Upper lobe of left lung (tissue), 6 donors: ENCODE data around the gene PDZD2. TPM values are rescaled to one million over a fixed set of nuclear protein-coding genes. Genes with fewer than 3 reads are reported as not detected.

ENCODE experiments used
- ATAC-seq, 2 donors: fragments of 200-7000 bp; cut with Tn5 transposase; one replicate each; pipeline ENCODE4 v1.9.1; 2022; ENCODE audit warnings: mild to moderate bottlenecking in 2 of 2, moderate library complexity in 2 of 2; ENCODE audit not compliant: low FRiP score in 2 of 2
- DNase-seq, 2 donors: peaks; one replicate each; pipeline ENCODE4 v3.0.0-alpha.2; 2019 to 2020
- H3K27ac ChIP-seq, 4 donors: fragments of 200-600 bp; sonication (generic); one replicate each; pipeline ENCODE4 v1.5.1; 2016 to 2019
- H3K27me3 ChIP-seq, 4 donors: fragments of 200-600 bp; sonication (generic); one replicate each; pipeline ENCODE4 v1.5.1; 2017 to 2019
- H3K36me3 ChIP-seq, 4 donors: fragments of 200-600 bp; sonication (generic); one replicate each; pipeline ENCODE4 v1.5.1; 2016 to 2019
- H3K4me1 ChIP-seq, 4 donors: fragments of 200-600 bp; sonication (generic); one replicate each; pipeline ENCODE4 v1.5.1; 2018 to 2019
- H3K4me3 ChIP-seq, 4 donors: fragments of 200-600 bp; sonication (generic); one replicate each; pipeline ENCODE4 v1.5.1; 2017 to 2019; ENCODE audit warnings: mild to moderate bottlenecking in 2 of 4, moderate library complexity in 1 of 4
- H3K9me3 ChIP-seq, 4 donors: fragments of 200-600 bp; sonication (generic); one replicate each; pipeline ENCODE4 v1.5.1; 2018 to 2019
- EP300 ChIP-seq, 4 donors: sonication (generic); formaldehyde crosslinking; IDR thresholded peaks; one replicate each; pipeline ENCODE4 v1.5.1; 2017; ENCODE audit warnings: antibody characterized with exemption in 4 of 4, control low read depth in 2 of 4
- POLR2A ChIP-seq, 4 donors: fragments of 450-650 bp; IDR thresholded peaks; one replicate each; pipeline ENCODE4 v1.5.1; 2016 to 2017; ENCODE audit warnings: antibody characterized with exemption in 4 of 4, mild to moderate bottlenecking in 2 of 4
- POLR2AphosphoS5 ChIP-seq, 2 donors: sonication (generic); formaldehyde crosslinking; IDR thresholded peaks; one replicate each; pipeline ENCODE4 v1.5.1; 2017; ENCODE audit warnings: antibody characterized with exemption in 2 of 2
- WGBS, 2 donors: methylation state at CpG; one replicate each; pipeline ENCODE4 v1.1.5; 2017 to 2018; 5-methylcytosine and 5-hydroxymethylcytosine counted together
- total RNA-seq, 6 donors: library from RNA; depleted of rRNA in 4 of 6; stranded (reverse); fragments of >200 nt in 4 of 6; gene quantifications; one replicate each; pipeline versions ENCODE4 v1.1.0 to v1.2.1, GENCODE V29; 2016 to 2021
- TF ChIP-seq, protein P1 (sequence below), 6 experiments: fragments of 450-650 bp in 4 of 6; fragments of 200-600 bp in 2 of 6; sonication (generic) in 2 of 6; IDR thresholded peaks; one replicate each; pipeline ENCODE4 v1.5.1; 2016 to 2019; ENCODE audit warnings: antibody characterized with exemption in 6 of 6
- donor health status: DM: no; HTN: no; CAD: no; lungs with moderate emphysema.
- donor health status: DM: no; HTN: yes; CAD: no; lungs with severe emphysema.

PDZD2 gene
- total RNA-seq, 6 donors from 2014 or later = 53.4 to 73.6 (median 68.4) TPM

- H3K36me3 ChIP-seq = peaks cover 0 to 61% (median 31%) of the 10 kb centered on the region in 4 donors
- no peaks in the 10 kb centered on the region for H3K9me3 ChIP-seq
- no peak overlapping the region for H3K27ac ChIP-seq
- no peak for TF ChIP-seq POLR2AphosphoS5 (IDR thresholded peaks at IDR 0.05)
- TF ChIP-seq, protein P1, sequence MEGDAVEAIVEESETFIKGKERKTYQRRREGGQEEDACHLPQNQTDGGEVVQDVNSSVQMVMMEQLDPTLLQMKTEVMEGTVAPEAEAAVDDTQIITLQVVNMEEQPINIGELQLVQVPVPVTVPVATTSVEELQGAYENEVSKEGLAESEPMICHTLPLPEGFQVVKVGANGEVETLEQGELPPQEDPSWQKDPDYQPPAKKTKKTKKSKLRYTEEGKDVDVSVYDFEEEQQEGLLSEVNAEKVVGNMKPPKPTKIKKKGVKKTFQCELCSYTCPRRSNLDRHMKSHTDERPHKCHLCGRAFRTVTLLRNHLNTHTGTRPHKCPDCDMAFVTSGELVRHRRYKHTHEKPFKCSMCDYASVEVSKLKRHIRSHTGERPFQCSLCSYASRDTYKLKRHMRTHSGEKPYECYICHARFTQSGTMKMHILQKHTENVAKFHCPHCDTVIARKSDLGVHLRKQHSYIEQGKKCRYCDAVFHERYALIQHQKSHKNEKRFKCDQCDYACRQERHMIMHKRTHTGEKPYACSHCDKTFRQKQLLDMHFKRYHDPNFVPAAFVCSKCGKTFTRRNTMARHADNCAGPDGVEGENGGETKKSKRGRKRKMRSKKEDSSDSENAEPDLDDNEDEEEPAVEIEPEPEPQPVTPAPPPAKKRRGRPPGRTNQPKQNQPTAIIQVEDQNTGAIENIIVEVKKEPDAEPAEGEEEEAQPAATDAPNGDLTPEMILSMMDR (IDR thresholded peaks at IDR 0.05) = no peak
- no peak for TF ChIP-seq EP300 (IDR thresholded peaks at IDR 0.05)
- no peak for TF ChIP-seq POLR2A (IDR thresholded peaks at IDR 0.05)
- 88 to 97% methylated on average over 12 to 22 of the region's 24 CpGs for WGBS, 2 donors
- peaks cover 0 to 15% (median 0%) of the 10 kb centered on the region in 4 donors for H3K4me1 ChIP-seq
- ATAC-seq (no peak), DNase-seq (no peak)
- H3K4me3 ChIP-seq = no peak overlapping the region
- no peaks in the 10 kb centered on the region for H3K27me3 ChIP-seq
Measured at GRCh38 chr5:32090026-32090754, 451.3 kb downstream of the PDZD2 start.

DNA sequence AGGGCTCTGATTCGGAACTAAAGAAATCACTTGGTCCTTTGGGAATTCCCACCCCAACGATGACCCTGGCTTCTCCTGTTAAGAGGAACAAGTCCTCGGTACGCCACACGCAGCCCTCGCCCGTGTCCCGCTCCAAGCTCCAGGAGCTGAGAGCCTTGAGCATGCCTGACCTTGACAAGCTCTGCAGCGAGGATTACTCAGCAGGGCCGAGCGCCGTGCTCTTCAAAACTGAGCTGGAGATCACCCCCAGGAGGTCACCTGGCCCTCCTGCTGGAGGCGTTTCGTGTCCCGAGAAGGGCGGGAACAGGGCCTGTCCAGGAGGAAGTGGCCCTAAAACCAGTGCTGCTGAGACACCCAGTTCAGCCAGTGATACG lies 451.8 kb downstream of the PDZD2 start:
- TF ChIP-seq, protein P1 (IDR thresholded peaks at IDR 0.05) = no peak
- TF ChIP-seq POLR2A (IDR thresholded peaks at IDR 0.05) (no peak), EP300 (IDR thresholded peaks at IDR 0.05) (no peak), POLR2AphosphoS5 (IDR thresholded peaks at IDR 0.05) (no peak)
- 92 to 93% methylated on average over 17 of the region's 17 CpGs for WGBS, 2 donors
- Histone ChIP-seq H3K4me1 (peaks cover 0 to 15% (median 0%) of the 10 kb centered on the region in 4 donors), H3K36me3 (peaks cover 0 to 55% (median 31%) of the 10 kb centered on the region in 4 donors), H3K27me3 (no peaks in the 10 kb centered on the region), H3K27ac (no peak overlapping the region), H3K9me3 (no peaks in the 10 kb centered on the region), H3K4me3 (no peak overlapping the region)
- no peak for ATAC-seq
- DNase-seq = peak in 1 of 2 donors; percentile 69

DNA sequence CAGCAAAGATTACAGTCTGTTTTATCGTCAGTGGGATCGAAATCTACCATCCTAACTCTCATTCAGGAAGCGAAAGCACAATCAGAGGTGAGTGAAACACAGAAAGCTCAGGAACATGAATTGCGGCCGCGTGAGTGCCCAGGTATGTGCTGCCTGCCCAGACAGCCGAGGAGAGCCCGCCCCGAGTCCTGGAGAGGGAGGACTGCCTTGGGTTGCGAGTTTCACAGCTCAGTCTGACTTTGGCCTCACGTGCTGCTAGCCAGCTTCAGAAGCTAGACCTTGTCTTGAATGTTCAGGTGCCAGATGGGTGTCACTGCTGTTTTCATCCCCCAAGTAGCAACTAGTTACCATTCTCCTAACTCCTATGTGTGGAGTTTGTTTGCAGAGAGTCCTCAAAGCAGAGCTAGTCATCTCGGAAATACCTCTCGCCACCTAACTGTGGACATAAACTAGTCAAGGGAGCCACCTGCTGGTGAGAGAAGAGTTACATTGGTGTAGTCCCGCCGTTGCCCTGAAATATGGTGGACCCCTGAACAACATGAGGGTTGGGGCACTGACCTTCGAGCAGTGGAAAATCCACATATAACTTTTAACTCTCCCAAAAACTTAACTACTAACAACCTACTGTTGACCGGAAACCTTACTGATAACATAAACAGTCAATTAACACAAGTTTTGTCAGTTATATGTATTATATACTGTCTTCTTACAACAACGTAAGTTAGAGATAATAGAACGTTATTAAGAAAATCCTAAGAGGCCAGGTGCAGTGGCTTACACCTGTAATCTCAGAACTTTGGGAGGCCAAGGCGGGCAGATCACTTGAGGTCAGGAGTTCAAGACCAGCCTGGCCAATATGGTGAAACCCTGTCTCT lies 454.2 kb downstream of the PDZD2 start:
- H3K36me3 ChIP-seq = peaks cover 0 to 42% (median 18%) of the 10 kb centered on the region in 4 donors

GRCh38 chr5:32094691-32095090 lies 455.8 kb downstream of the PDZD2 start:
- 90% methylated on average over 5 of the region's 5 CpGs for WGBS, 2 donors

More for the DNA sequence above, 454.2 kb downstream of the PDZD2 start:
- ATAC-seq = peak; percentile 47 to 84
- Histone ChIP-seq H3K27ac (peak overlapping the region in 1 of 4 donors; percentile 18), H3K27me3 (no peaks in the 10 kb centered on the region), H3K4me3 (no peak overlapping the region), H3K9me3 (no peaks in the 10 kb centered on the region), H3K4me1 (peaks cover 0 to 15% (median 0%) of the 10 kb centered on the region in 4 donors)
- WGBS, 2 donors = 57 to 74% methylated on average over 17 to 20 of the region's 20 CpGs
- peak; percentile 61 to 68 for DNase-seq
- TF ChIP-seq, protein P1 (IDR thresholded peaks at IDR 0.05) = peak; percentile 58 to 81 (median 70)
- TF ChIP-seq POLR2AphosphoS5 (IDR thresholded peaks at IDR 0.05) = no peak

More at GRCh38 chr5:32094691-32095090, 455.8 kb downstream of the PDZD2 start:
- peaks cover 0 to 42% (median 10%) of the 10 kb centered on the region in 4 donors for H3K36me3 ChIP-seq
- no peaks in the 10 kb centered on the region for H3K9me3 ChIP-seq
- H3K27me3 ChIP-seq = no peaks in the 10 kb centered on the region
- no peak for ATAC-seq
- peak overlapping the region; percentile 34 to 72 (median 45) for H3K27ac ChIP-seq
- no peak overlapping the region for H3K4me3 ChIP-seq
- H3K4me1 ChIP-seq = peaks cover 0 to 22% (median 0%) of the 10 kb centered on the region in 4 donors
- DNase-seq = no peak
- TF ChIP-seq, protein P1 (IDR thresholded peaks at IDR 0.05) = no peak
- TF ChIP-seq POLR2AphosphoS5 (IDR thresholded peaks at IDR 0.05) (no peak), POLR2A (IDR thresholded peaks at IDR 0.05) (no peak), EP300 (IDR thresholded peaks at IDR 0.05) (no peak)
